Neural progenitor cell (in vitro differentiated cells): ENCODE measurements around the gene CIDEC. TPM values are rescaled to one million over a fixed set of nuclear protein-coding genes. Genes with fewer than 3 reads are reported as not detected.

ENCODE experiments used
- DNase-seq: peaks from one replicate; pipeline ENCODE4 v3.0.0-alpha.2; 2016; ENCODE audit warnings: low spot score
- H2AFZ ChIP-seq: fragments of 200-600 bp; sonication (generic); replicated peaks from 2 replicates; pipeline ENCODE4 v1.6.1; 2016; ENCODE audit warnings: antibody characterized with exemption
- H3F3A ChIP-seq: fragments of 200-600 bp; sonication (generic); 2 replicates; pipeline ENCODE4 v1.6.1; 2016; ENCODE audit warnings: antibody characterized with exemption, low read depth
- H3K27ac ChIP-seq: fragments of 200-600 bp; sonication (generic); 2 replicates; pipeline ENCODE4 v1.5.1; 2016; ENCODE audit warnings: mild to moderate bottlenecking
- H3K27me3 ChIP-seq: fragments of 200-600 bp; sonication (generic); 2 replicates; pipeline ENCODE4 v1.6.1; 2016; ENCODE audit warnings: mild to moderate bottlenecking, moderate library complexity
- H3K36me3 ChIP-seq: fragments of 200-600 bp; sonication (generic); 2 replicates; pipeline ENCODE4 v1.5.1; 2016
- H3K4me1 ChIP-seq: fragments of 200-600 bp; sonication (generic); 2 replicates; pipeline ENCODE4 v1.6.1; 2016; ENCODE audit warnings: mixed run types
- H3K4me2 ChIP-seq: fragments of 200-600 bp; sonication (generic); 2 replicates; pipeline ENCODE4 v1.6.1; 2016
- H3K4me3 ChIP-seq: fragments of 200-600 bp; sonication (generic); 2 replicates; pipeline ENCODE4 v1.5.1; 2016
- H3K79me2 ChIP-seq: fragments of 200-600 bp; sonication (generic); 2 replicates; pipeline ENCODE4 v1.6.1; 2016; ENCODE audit warnings: low read depth
- H3K9ac ChIP-seq: fragments of 200-600 bp; sonication (generic); 2 replicates; pipeline ENCODE4 v1.6.1; 2016
- H3K9me3 ChIP-seq: fragments of 200-600 bp; sonication (generic); 2 replicates; pipeline ENCODE4 v1.5.1; 2016; ENCODE audit warnings: low read depth
- H4K20me1 ChIP-seq: fragments of 200-600 bp; sonication (generic); 2 replicates; pipeline ENCODE4 v1.6.1; 2016; ENCODE audit warnings: low read depth
- H3K27ac Mint-ChIP-seq: 3 replicates; pipeline ENCODE4 v1.8.0; 2021; ENCODE audit warnings: mixed read lengths
- H3K27me3 Mint-ChIP-seq: 2 replicates; pipeline ENCODE4 v1.8.0; 2022; ENCODE audit warnings: low read depth, mild to moderate bottlenecking, inconsistent platforms, moderate library complexity, mixed read lengths; ENCODE audit not compliant: insufficient read depth
- H3K36me3 Mint-ChIP-seq: 3 replicates; pipeline ENCODE4 v1.8.0; 2021; ENCODE audit warnings: mixed read lengths
- H3K4me1 Mint-ChIP-seq: 3 replicates; pipeline ENCODE4 v1.8.0; 2021; ENCODE audit warnings: mixed read lengths
- H3K4me3 Mint-ChIP-seq: 3 replicates; pipeline ENCODE4 v1.8.0; 2021; ENCODE audit warnings: mild to moderate bottlenecking, moderate library complexity, mixed read lengths
- H3K9me3 Mint-ChIP-seq: 3 replicates; pipeline ENCODE4 v1.8.0; 2020; ENCODE audit warnings: mixed read lengths
- CTCF ChIP-seq: fragments of 200-600 bp; sonication (generic); IDR thresholded peaks from 2 replicates; pipeline ENCODE4 v1.5.1; 2017; ENCODE audit warnings: antibody characterized with exemption, mild to moderate bottlenecking
- EZH2 ChIP-seq: fragments of 200-600 bp; sonication (generic); IDR thresholded peaks from 2 replicates; pipeline ENCODE4 v1.6.1; 2017; ENCODE audit warnings: antibody characterized with exemption, mild to moderate bottlenecking, moderate library complexity
- EZH2phosphoT487 ChIP-seq: fragments of 200-600 bp; sonication (generic); IDR thresholded peaks from 2 replicates; pipeline ENCODE4 v1.6.1; 2017; ENCODE audit warnings: antibody characterized with exemption
- total RNA-seq: library from RNA; depleted of rRNA; stranded (reverse); fragments of >200 nt; gene quantifications from 2 replicates; pipeline ENCODE4 v1.2.3, GENCODE V29; 2015; ENCODE audit warnings: low replicate concordance

The CIDEC gene
- total RNA-seq, 1 donor from 2014 or later: not detected

- peaks cover 30% of the 10 kb centered on the region for H3K27me3 ChIP-seq
- H3K36me3 Mint-ChIP-seq: no peaks in the 10 kb centered on the region
- H3K27ac Mint-ChIP-seq: peak overlapping the region; percentile 60
- H4K20me1 ChIP-seq: no peaks in the 10 kb centered on the region
- no peak overlapping the region for H3K9ac ChIP-seq
- H3K36me3 ChIP-seq: no peaks in the 10 kb centered on the region
- peak; percentile 78 for DNase-seq
- TF ChIP-seq EZH2phosphoT487 (peak; percentile 37), EZH2 (no peak), CTCF (peak; percentile 31)
- peak overlapping the region; percentile 86 for H3K4me3 Mint-ChIP-seq
- peaks cover 19% of the 10 kb centered on the region for H3K4me1 ChIP-seq
- peaks cover 14% of the 10 kb centered on the region for H3K4me1 Mint-ChIP-seq
- no peaks in the 10 kb centered on the region for H3K79me2 ChIP-seq
- H3K27ac ChIP-seq: no peak overlapping the region
- H3K4me3 ChIP-seq: peak overlapping the region; percentile 46
- H3F3A ChIP-seq: peaks cover 14% of the 10 kb centered on the region
- H3K4me2 ChIP-seq: peak overlapping the region; percentile 97
- H3K9me3 ChIP-seq: no peaks in the 10 kb centered on the region
- peak overlapping the region; percentile 97 for H2AFZ ChIP-seq
- no peaks in the 10 kb centered on the region for H3K27me3 Mint-ChIP-seq
- H3K9me3 Mint-ChIP-seq: no peaks in the 10 kb centered on the region
These were observed 35.4 kb upstream of the CIDEC start for GRCh38 chr3:9915254-9916141.

GRCh38 chr3:9914559-9915253 lies 34.7 kb upstream of the CIDEC start:
- no peaks in the 10 kb centered on the region for H3K79me2 ChIP-seq
- H3K4me1 ChIP-seq: peaks cover 19% of the 10 kb centered on the region
- H3F3A ChIP-seq: peaks cover 14% of the 10 kb centered on the region
- H2AFZ ChIP-seq: peak overlapping the region; percentile 97
- peak overlapping the region; percentile 46 for H3K4me3 ChIP-seq
- Mint-ChIP-seq H3K4me3 (peak overlapping the region; percentile 76), H3K27me3 (no peaks in the 10 kb centered on the region), H3K27ac (no peak overlapping the region), H3K9me3 (no peaks in the 10 kb centered on the region), H3K36me3 (no peaks in the 10 kb centered on the region), H3K4me1 (peaks cover 14% of the 10 kb centered on the region)
- H3K4me2 ChIP-seq: peak overlapping the region; percentile 97
- no peak overlapping the region for H3K27ac ChIP-seq
- no peaks in the 10 kb centered on the region for H4K20me1 ChIP-seq
- H3K9me3 ChIP-seq: no peaks in the 10 kb centered on the region
- H3K9ac ChIP-seq: no peak overlapping the region
- TF ChIP-seq EZH2phosphoT487: no peak
- no peak for TF ChIP-seq CTCF
- no peak for TF ChIP-seq EZH2
- no peak for DNase-seq
- peaks cover 30% of the 10 kb centered on the region for H3K27me3 ChIP-seq
- H3K36me3 ChIP-seq: no peaks in the 10 kb centered on the region

GRCh38 chr3:9914011-9914410 lies 34.0 kb upstream of the CIDEC start:
- Mint-ChIP-seq H3K27me3 (no peaks in the 10 kb centered on the region), H3K27ac (no peak overlapping the region), H3K36me3 (no peaks in the 10 kb centered on the region), H3K4me3 (no peak overlapping the region), H3K9me3 (no peaks in the 10 kb centered on the region), H3K4me1 (peaks cover 14% of the 10 kb centered on the region)
- no peaks in the 10 kb centered on the region for H3K36me3 ChIP-seq
- H3K9ac ChIP-seq: no peak overlapping the region
- no peak for DNase-seq
- H3K27me3 ChIP-seq: peaks cover 30% of the 10 kb centered on the region
- H3K9me3 ChIP-seq: no peaks in the 10 kb centered on the region
- peaks cover 19% of the 10 kb centered on the region for H3K4me1 ChIP-seq
- H2AFZ ChIP-seq: no peak overlapping the region
- H3K79me2 ChIP-seq: no peaks in the 10 kb centered on the region
- H3K4me2 ChIP-seq: no peak overlapping the region
- no peak for TF ChIP-seq CTCF
- TF ChIP-seq EZH2: no peak
- TF ChIP-seq EZH2phosphoT487: no peak
- peaks cover 14% of the 10 kb centered on the region for H3F3A ChIP-seq
- H3K27ac ChIP-seq: no peak overlapping the region
- no peaks in the 10 kb centered on the region for H4K20me1 ChIP-seq
- no peak overlapping the region for H3K4me3 ChIP-seq
